Measurements from ENCODE around the gene LYPLAL1. TPM values are rescaled to one million over a fixed set of nuclear protein-coding genes. Genes with fewer than 3 reads are reported as not detected.
"Not testable (repeated sequence)": the region's sequence is repeated elsewhere in the genome, so short reads cannot be mapped to it uniquely, and the experiment has no call there.

LYPLAL1 gene
- total and polyA plus RNA-seq, 4 donors, result 28.7 to 74.7 (median 45.8) TPM

DNA sequence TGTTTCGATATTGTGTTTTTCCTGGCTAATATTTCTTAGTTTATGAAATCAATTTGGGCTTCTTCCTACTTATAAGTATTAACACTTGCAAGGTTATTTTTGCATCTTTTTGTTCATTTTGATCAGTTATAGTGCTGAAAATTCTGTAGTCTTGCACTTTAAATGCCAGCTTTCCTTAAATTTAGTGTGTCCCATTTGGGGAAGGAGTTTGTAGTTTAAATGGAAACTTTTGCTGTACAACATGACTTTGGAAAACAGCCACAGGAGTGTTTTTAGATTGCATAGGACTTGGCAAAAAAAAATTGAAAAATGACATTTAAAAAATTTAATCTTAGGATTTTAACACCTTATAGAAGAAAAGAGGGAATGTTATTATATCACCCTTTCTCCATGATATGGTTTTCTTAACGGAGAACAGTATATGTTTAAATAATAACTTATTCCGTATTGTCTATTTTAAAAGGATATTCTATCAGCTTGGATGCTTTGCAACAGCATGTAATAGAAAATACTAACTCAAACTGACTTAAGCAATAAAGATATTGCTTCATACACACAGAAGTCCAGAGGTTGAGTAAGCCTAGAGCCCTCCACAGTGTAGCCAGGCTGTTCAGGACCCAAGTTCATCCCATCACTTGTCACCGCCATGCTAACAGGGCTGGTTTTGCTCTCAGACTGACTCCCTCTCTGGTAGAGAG lies 53.8 kb downstream of the LYPLAL1 start:
- Histone ChIP-seq H3K9me3 (ENCODE audit: control insufficient read depth, insufficient read depth, low read length) (no peaks in the 10 kb centered on the region), H3K36me3 (ENCODE audit: control insufficient read depth, insufficient read depth, low read length) (no peaks in the 10 kb centered on the region), H3K27me3 (ENCODE audit: control insufficient read depth, insufficient read depth, low read length) (no peaks in the 10 kb centered on the region), H3K4me3 (ENCODE audit: low read depth, low read length) (no peak overlapping the region), H3K4me1 (ENCODE audit: control insufficient read depth, insufficient read depth, low read length) (no peaks in the 10 kb centered on the region), H3K27ac (ENCODE audit: low read depth, low read length) (no peak overlapping the region)
- DNase-seq (ENCODE audit: low read depth in 4 of 6, low spot score in 6 of 6), result no peak
- WGBS (ENCODE audit: insufficient coverage), result 100% methylated on average over 1 of the region's 4 CpGs

DNA sequence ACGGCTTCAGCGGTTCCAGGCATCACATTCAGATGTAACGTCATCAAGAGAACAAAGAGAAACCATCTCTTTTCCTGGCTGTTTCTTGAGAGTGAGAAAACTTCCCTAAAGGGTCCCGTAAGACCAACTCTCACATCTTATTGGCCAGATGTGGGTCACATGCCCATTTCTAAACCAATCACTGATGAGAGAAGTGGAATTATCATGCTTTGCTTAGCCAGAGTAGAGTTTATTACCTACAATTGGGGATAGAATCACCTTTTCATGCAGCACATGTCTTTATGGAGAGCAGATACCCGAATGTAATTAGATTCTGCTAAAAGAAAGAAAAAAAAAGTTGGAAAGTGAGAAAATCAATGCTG lies 54.4 kb downstream of the LYPLAL1 start:
- 100% methylated on average over 1 of the region's 5 CpGs for WGBS (ENCODE audit: insufficient coverage)
- no peak for DNase-seq (ENCODE audit: low read depth in 4 of 6, low spot score in 6 of 6)
- Histone ChIP-seq H3K36me3 (ENCODE audit: control insufficient read depth, insufficient read depth, low read length) (no peaks in the 10 kb centered on the region), H3K4me3 (ENCODE audit: low read depth, low read length) (no peak overlapping the region), H3K9me3 (ENCODE audit: control insufficient read depth, insufficient read depth, low read length) (no peaks in the 10 kb centered on the region), H3K4me1 (ENCODE audit: control insufficient read depth, insufficient read depth, low read length) (no peaks in the 10 kb centered on the region), H3K27me3 (ENCODE audit: control insufficient read depth, insufficient read depth, low read length) (no peaks in the 10 kb centered on the region), H3K27ac (ENCODE audit: low read depth, low read length) (no peak overlapping the region)

GRCh38 chr1:219232890-219233289 lies 59.2 kb downstream of the LYPLAL1 start:
- DNase-seq (ENCODE audit: low read depth in 4 of 6, low spot score in 6 of 6), result no peak
- no peaks in the 10 kb centered on the region for H3K9me3 ChIP-seq (ENCODE audit: control insufficient read depth, insufficient read depth, low read length)
- no peak overlapping the region for H3K4me3 ChIP-seq (ENCODE audit: low read depth, low read length)
- WGBS (ENCODE audit: insufficient coverage), result no CpG with 5 or more reads among the region's 2 CpGs
- H3K27ac ChIP-seq (ENCODE audit: low read depth, low read length), result no peak overlapping the region
- no peaks in the 10 kb centered on the region for H3K27me3 ChIP-seq (ENCODE audit: control insufficient read depth, insufficient read depth, low read length)
- H3K4me1 ChIP-seq (ENCODE audit: control insufficient read depth, insufficient read depth, low read length), result no peaks in the 10 kb centered on the region
- no peaks in the 10 kb centered on the region for H3K36me3 ChIP-seq (ENCODE audit: control insufficient read depth, insufficient read depth, low read length)

DNA sequence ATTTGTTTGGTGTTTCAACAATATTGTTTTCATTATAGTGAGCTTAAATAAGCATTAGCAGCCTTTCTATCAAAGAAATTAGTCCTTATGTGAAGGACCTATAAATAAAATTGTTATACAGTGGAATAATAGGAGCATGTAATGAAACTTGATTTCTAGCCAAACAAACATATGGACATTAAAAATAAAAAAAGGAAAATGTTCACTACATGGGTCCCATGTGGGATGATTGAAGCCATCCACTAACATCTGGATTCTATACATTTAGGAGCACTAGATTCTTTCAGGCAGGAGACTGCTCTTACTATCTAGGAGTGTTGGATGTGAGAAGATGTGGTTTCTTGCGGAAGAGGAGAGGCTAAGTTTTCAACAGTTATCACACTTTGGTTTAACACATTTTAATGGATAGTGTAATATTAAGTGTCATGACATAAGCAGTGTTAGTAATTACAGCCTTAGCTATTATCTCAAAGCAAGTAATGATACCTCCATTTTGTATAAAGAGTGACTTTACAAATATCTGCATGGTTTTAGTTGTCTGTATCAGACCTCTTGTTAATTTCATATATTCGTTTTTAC lies 62.3 kb downstream of the LYPLAL1 start:
- Histone ChIP-seq H3K4me3 (ENCODE audit: low read depth, low read length) (no peak overlapping the region), H3K4me1 (ENCODE audit: control insufficient read depth, insufficient read depth, low read length) (no peaks in the 10 kb centered on the region), H3K36me3 (ENCODE audit: control insufficient read depth, insufficient read depth, low read length) (no peaks in the 10 kb centered on the region), H3K27me3 (ENCODE audit: control insufficient read depth, insufficient read depth, low read length) (no peaks in the 10 kb centered on the region), H3K9me3 (ENCODE audit: control insufficient read depth, insufficient read depth, low read length) (no peaks in the 10 kb centered on the region), H3K27ac (ENCODE audit: low read depth, low read length) (no peak overlapping the region)
- peak in 1 of 6 donors; percentile 18 for DNase-seq (ENCODE audit: low read depth in 4 of 6, low spot score in 6 of 6)
- no CpG with 5 or more reads among the region's 2 CpGs for WGBS (ENCODE audit: insufficient coverage)

DNA sequence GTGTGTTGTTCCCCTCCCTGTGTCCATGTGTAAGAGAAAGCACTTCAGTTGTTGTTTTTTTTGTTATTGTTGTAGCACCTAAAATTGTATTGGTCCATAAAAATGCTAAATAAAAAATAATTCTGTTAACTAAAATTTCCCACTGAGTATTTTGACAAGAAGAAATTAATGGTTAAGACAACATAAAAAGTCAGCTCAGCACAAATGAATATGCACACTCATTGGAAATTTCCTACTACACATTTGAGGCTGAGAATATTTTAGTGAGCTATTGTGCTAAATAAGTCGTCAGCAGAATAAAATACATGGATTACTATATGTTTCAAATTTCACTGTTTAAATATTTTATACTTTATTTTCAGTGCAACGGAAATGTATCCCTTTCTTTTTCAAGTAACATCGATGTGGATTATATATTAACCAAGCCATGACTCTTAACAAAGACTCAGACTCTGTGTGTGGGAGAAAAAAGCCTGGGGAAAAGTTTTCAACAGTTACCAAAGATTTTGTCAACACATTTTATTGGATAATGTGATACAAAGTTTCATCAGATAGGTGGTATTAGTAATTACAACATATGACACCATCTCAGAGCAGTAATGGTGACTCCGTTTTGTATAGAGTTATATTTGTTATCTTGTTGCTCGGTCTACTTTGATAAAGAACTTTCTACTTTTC lies 63.4 kb downstream of the LYPLAL1 start:
- no peak for DNase-seq (ENCODE audit: low read depth in 4 of 6, low spot score in 6 of 6)
- no peak overlapping the region for H3K4me3 ChIP-seq (ENCODE audit: low read depth, low read length)
- H3K27ac ChIP-seq (ENCODE audit: low read depth, low read length), result no peak overlapping the region
- no peaks in the 10 kb centered on the region for H3K4me1 ChIP-seq (ENCODE audit: control insufficient read depth, insufficient read depth, low read length)
- H3K36me3 ChIP-seq (ENCODE audit: control insufficient read depth, insufficient read depth, low read length), result no peaks in the 10 kb centered on the region
- no peaks in the 10 kb centered on the region for H3K9me3 ChIP-seq (ENCODE audit: control insufficient read depth, insufficient read depth, low read length)
- WGBS (ENCODE audit: insufficient coverage), result no CpG with 5 or more reads among the region's 5 CpGs
- H3K27me3 ChIP-seq (ENCODE audit: control insufficient read depth, insufficient read depth, low read length), result no peaks in the 10 kb centered on the region

- H3K27me3 ChIP-seq (ENCODE audit: control insufficient read depth, insufficient read depth, low read length), result no peaks in the 10 kb centered on the region
- WGBS (ENCODE audit: insufficient coverage), result no CpG with 5 or more reads among the region's 2 CpGs
- H3K4me3 ChIP-seq (ENCODE audit: low read depth, low read length), result no peak overlapping the region
- H3K4me1 ChIP-seq (ENCODE audit: control insufficient read depth, insufficient read depth, low read length), result no peaks in the 10 kb centered on the region
- no peak overlapping the region for H3K27ac ChIP-seq (ENCODE audit: low read depth, low read length)
- no peaks in the 10 kb centered on the region for H3K36me3 ChIP-seq (ENCODE audit: control insufficient read depth, insufficient read depth, low read length)
- DNase-seq (ENCODE audit: low read depth in 4 of 6, low spot score in 6 of 6), result peak in 1 of 6 donors; percentile 12
- no peaks in the 10 kb centered on the region for H3K9me3 ChIP-seq (ENCODE audit: control insufficient read depth, insufficient read depth, low read length)
Observed at GRCh38 chr1:219239518-219239917, 65.8 kb downstream of the LYPLAL1 start.

GRCh38 chr1:219244864-219245263 lies 71.2 kb downstream of the LYPLAL1 start:
- Histone ChIP-seq H3K36me3 (ENCODE audit: control insufficient read depth, insufficient read depth, low read length) (no peaks in the 10 kb centered on the region), H3K27ac (ENCODE audit: low read depth, low read length) (no peak overlapping the region), H3K4me1 (ENCODE audit: control insufficient read depth, insufficient read depth, low read length) (no peaks in the 10 kb centered on the region), H3K27me3 (ENCODE audit: control insufficient read depth, insufficient read depth, low read length) (no peaks in the 10 kb centered on the region), H3K4me3 (ENCODE audit: low read depth, low read length) (no peak overlapping the region), H3K9me3 (ENCODE audit: control insufficient read depth, insufficient read depth, low read length) (no peaks in the 10 kb centered on the region)
- DNase-seq (ENCODE audit: low read depth in 4 of 6, low spot score in 6 of 6), result no peak

DNA sequence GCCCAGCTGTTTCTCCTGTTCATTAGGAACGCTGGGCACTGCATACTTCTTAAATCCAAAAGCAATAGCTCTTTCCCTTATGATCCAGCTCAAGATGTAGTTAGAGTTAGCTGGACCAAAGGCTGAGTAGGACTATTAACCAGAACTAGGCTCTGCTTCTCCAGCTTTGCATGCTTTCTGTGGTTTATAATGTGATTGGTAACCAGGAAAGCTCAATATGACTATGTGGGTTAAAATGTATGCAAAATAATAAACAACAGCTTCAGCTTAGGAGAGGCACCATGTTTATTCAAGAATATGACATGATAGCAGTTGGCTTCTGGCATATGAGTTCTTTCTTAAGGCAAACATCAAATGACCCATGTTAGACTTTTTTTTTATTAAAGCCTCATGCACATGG lies 73.8 kb downstream of the LYPLAL1 start:
- Histone ChIP-seq H3K4me3 (ENCODE audit: low read depth, low read length) (no peak overlapping the region), H3K27me3 (ENCODE audit: control insufficient read depth, insufficient read depth, low read length) (no peaks in the 10 kb centered on the region), H3K27ac (ENCODE audit: low read depth, low read length) (no peak overlapping the region), H3K4me1 (ENCODE audit: control insufficient read depth, insufficient read depth, low read length) (no peaks in the 10 kb centered on the region), H3K36me3 (ENCODE audit: control insufficient read depth, insufficient read depth, low read length) (no peaks in the 10 kb centered on the region), H3K9me3 (ENCODE audit: control insufficient read depth, insufficient read depth, low read length) (no peaks in the 10 kb centered on the region)
- DNase-seq (ENCODE audit: low read depth in 4 of 6, low spot score in 6 of 6), result no peak
- WGBS (ENCODE audit: insufficient coverage), result no CpG with 5 or more reads among the region's 1 CpG

DNA sequence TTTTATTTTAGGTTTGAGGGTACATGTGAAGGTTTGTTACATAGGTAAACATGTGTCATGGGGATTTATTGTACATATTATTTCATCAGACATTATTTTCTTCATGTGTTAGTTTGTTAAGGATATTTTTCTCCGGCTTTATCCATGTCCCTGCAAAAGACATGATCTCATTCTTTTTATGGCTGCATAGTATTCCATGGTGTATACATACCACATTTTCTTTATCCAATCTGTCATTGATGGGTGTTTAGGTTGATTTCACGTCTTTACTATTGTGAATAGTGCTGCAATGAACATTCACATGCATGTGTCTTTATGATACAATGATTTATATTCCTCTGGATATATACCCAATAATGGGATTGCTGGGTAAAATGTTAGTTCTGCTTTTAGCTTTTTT lies 76.8 kb downstream of the LYPLAL1 start:
- not testable (repeated sequence) for H3K27ac ChIP-seq (ENCODE audit: low read depth, low read length); H3K9me3 ChIP-seq (ENCODE audit: control insufficient read depth, insufficient read depth, low read length); H3K36me3 ChIP-seq (ENCODE audit: control insufficient read depth, insufficient read depth, low read length); DNase-seq (ENCODE audit: low read depth in 4 of 6, low spot score in 6 of 6); H3K4me1 ChIP-seq (ENCODE audit: control insufficient read depth, insufficient read depth, low read length); H3K4me3 ChIP-seq (ENCODE audit: low read depth, low read length); H3K27me3 ChIP-seq (ENCODE audit: control insufficient read depth, insufficient read depth, low read length)
- no CpG with 5 or more reads among the region's 2 CpGs for WGBS (ENCODE audit: insufficient coverage)

GRCh38 chr1:219257751-219258150 lies 84.1 kb downstream of the LYPLAL1 start:
- Histone ChIP-seq H3K4me1 (ENCODE audit: control insufficient read depth, insufficient read depth, low read length) (no peaks in the 10 kb centered on the region), H3K9me3 (ENCODE audit: control insufficient read depth, insufficient read depth, low read length) (peaks cover 5% of the 10 kb centered on the region), H3K27me3 (ENCODE audit: control insufficient read depth, insufficient read depth, low read length) (no peaks in the 10 kb centered on the region), H3K4me3 (ENCODE audit: low read depth, low read length) (no peak overlapping the region), H3K27ac (ENCODE audit: low read depth, low read length) (no peak overlapping the region), H3K36me3 (ENCODE audit: control insufficient read depth, insufficient read depth, low read length) (no peaks in the 10 kb centered on the region)
- no CpG with 5 or more reads among the region's 2 CpGs for WGBS (ENCODE audit: insufficient coverage)
- DNase-seq (ENCODE audit: low read depth in 4 of 6, low spot score in 6 of 6), result no peak
